ENCODE results near the gene OR4S2.

The OR4S2 gene

GRCh38 chr11:55648027-55648426 lies at the start of gene OR4S2:
TSS of gene OR4S2 (plus strand) at chr11:55648327. CDS start at chr11:55650904, 2,577 bp downstream.
- Mint-ChIP-seq H3K9me3 (peaks cover 4 to 14% of the 10 kb centered on the region in 2 donors), H3K27ac (no peak within 1 kb of the TSS), H3K4me3 (no peak within 1 kb of the TSS), H3K36me3 (no peaks in the 10 kb centered on the region), H3K27me3 (no peaks in the 10 kb centered on the region), H3K4me1 (no peaks in the 10 kb centered on the region)
- no peak for DNase-seq
- no peak for ATAC-seq (replicated peaks)

- H3K27ac Mint-ChIP-seq: no peak within 1 kb of the TSS
Observed at GRCh38 chr11:55607545-55607944, 40.6 kb upstream of the OR4S2 start, which contains the start of gene OR4C11. TSS of gene OR4C11 (minus strand) at chr11:55607645. CDS start at chr11:55604373, 3,272 bp downstream.

GRCh38 chr11:55624531-55624930 lies 23.6 kb upstream of the OR4S2 start:
- Mint-ChIP-seq H3K9me3 (peaks cover 26 to 28% of the 10 kb centered on the region in 2 donors), H3K4me1 (no peaks in the 10 kb centered on the region), H3K27ac (no peak overlapping the region), H3K27me3 (no peaks in the 10 kb centered on the region), H3K36me3 (no peaks in the 10 kb centered on the region), H3K4me3 (no peak overlapping the region)
- ATAC-seq (replicated peaks) (no peak), DNase-seq (no peak)

More at GRCh38 chr11:55607545-55607944, 40.6 kb upstream of the OR4S2 start, which contains the start of gene OR4C11:
- H3K36me3 Mint-ChIP-seq: no peaks in the 10 kb centered on the region
- ATAC-seq (replicated peaks): no peak
- peaks cover 5 to 16% of the 10 kb centered on the region in 2 donors for H3K9me3 Mint-ChIP-seq
- no peaks in the 10 kb centered on the region for H3K27me3 Mint-ChIP-seq
- DNase-seq: no peak
- no peak within 1 kb of the TSS for H3K4me3 Mint-ChIP-seq
- no peaks in the 10 kb centered on the region for H3K4me1 Mint-ChIP-seq

GRCh38 chr11:55634813-55635212 lies 13.3 kb upstream of the OR4S2 start, which contains the start of gene OR4P4:
TSS of gene OR4P4 (plus strand) at chr11:55635113.
- ATAC-seq (replicated peaks): no peak
- Mint-ChIP-seq H3K9me3 (peaks cover 4 to 13% of the 10 kb centered on the region in 2 donors), H3K27ac (no peak within 1 kb of the TSS), H3K4me1 (no peaks in the 10 kb centered on the region), H3K36me3 (no peaks in the 10 kb centered on the region), H3K27me3 (no peaks in the 10 kb centered on the region), H3K4me3 (no peak within 1 kb of the TSS)
- DNase-seq: no peak

- Mint-ChIP-seq H3K36me3 (no peaks in the 10 kb centered on the region), H3K4me3 (no peak overlapping the region), H3K27me3 (no peaks in the 10 kb centered on the region), H3K4me1 (no peaks in the 10 kb centered on the region), H3K27ac (no peak overlapping the region), H3K9me3 (peaks cover 4 to 8% of the 10 kb centered on the region in 2 donors)
- no peak for DNase-seq
- no peak for ATAC-seq (replicated peaks)
Observed at GRCh38 chr11:55652560-55652959, 4.4 kb downstream of the OR4S2 start.

- H3K27me3 Mint-ChIP-seq: no peaks in the 10 kb centered on the region
- no peaks in the 10 kb centered on the region for H3K36me3 Mint-ChIP-seq
- no peak for DNase-seq
- no peak overlapping the region for H3K27ac Mint-ChIP-seq
- peaks cover 8 to 10% of the 10 kb centered on the region in 2 donors for H3K9me3 Mint-ChIP-seq
- no peak overlapping the region for H3K4me3 Mint-ChIP-seq
- H3K4me1 Mint-ChIP-seq: peaks cover 3 to 6% of the 10 kb centered on the region in 2 donors
- no peak for ATAC-seq (replicated peaks)
Observed at GRCh38 chr11:55655096-55655495, 7.0 kb downstream of the OR4S2 start.

GRCh38 chr11:55658031-55658573 lies 10.0 kb downstream of the OR4S2 start:
- no peaks in the 10 kb centered on the region for H3K27me3 Mint-ChIP-seq
- H3K27ac Mint-ChIP-seq: no peak overlapping the region
- peak; percentile 10 for DNase-seq
- H3K36me3 Mint-ChIP-seq: no peaks in the 10 kb centered on the region
- H3K9me3 Mint-ChIP-seq: peaks cover 4 to 12% of the 10 kb centered on the region in 2 donors
- no peak overlapping the region for H3K4me3 Mint-ChIP-seq
- peak; percentile 92 to 99 for ATAC-seq (replicated peaks)
- peaks cover 3 to 6% of the 10 kb centered on the region in 2 donors for H3K4me1 Mint-ChIP-seq

- H3K27ac Mint-ChIP-seq: no peak overlapping the region
- DNase-seq: no peak
- peaks cover 4 to 13% of the 10 kb centered on the region in 2 donors for H3K9me3 Mint-ChIP-seq
Observed at GRCh38 chr11:55658608-55659007, 10.5 kb downstream of the OR4S2 start.

GRCh38 chr11:55661901-55662300 lies 13.8 kb downstream of the OR4S2 start, which contains the start of gene OR4C6:
TSS of gene OR4C6 (plus strand) at chr11:55662201. CDS start at chr11:55665167, 2,966 bp downstream.
- ATAC-seq (replicated peaks) (no peak), DNase-seq (no peak)
- Mint-ChIP-seq H3K27me3 (no peaks in the 10 kb centered on the region), H3K9me3 (peaks cover 4 to 13% of the 10 kb centered on the region in 2 donors), H3K36me3 (no peaks in the 10 kb centered on the region), H3K4me3 (no peak within 1 kb of the TSS), H3K27ac (no peak within 1 kb of the TSS), H3K4me1 (peaks cover 3 to 6% of the 10 kb centered on the region in 2 donors)

More at GRCh38 chr11:55658608-55659007, 10.5 kb downstream of the OR4S2 start:
- Mint-ChIP-seq H3K4me1 (peaks cover 3 to 6% of the 10 kb centered on the region in 2 donors), H3K27me3 (no peaks in the 10 kb centered on the region), H3K4me3 (no peak overlapping the region), H3K36me3 (no peaks in the 10 kb centered on the region)
- ATAC-seq (replicated peaks): no peak

- Mint-ChIP-seq H3K36me3 (no peaks in the 10 kb centered on the region), H3K27me3 (no peaks in the 10 kb centered on the region), H3K27ac (no peak overlapping the region), H3K4me3 (no peak overlapping the region), H3K9me3 (peaks cover 0 to 3% of the 10 kb centered on the region in 2 donors), H3K4me1 (no peaks in the 10 kb centered on the region)
- no peak for ATAC-seq (replicated peaks)
- no peak for DNase-seq
Observed at GRCh38 chr11:55669376-55669775, 21.2 kb downstream of the OR4S2 start.

GRCh38 chr11:55673860-55674259 lies 25.7 kb downstream of the OR4S2 start:
- H3K27me3 Mint-ChIP-seq: no peaks in the 10 kb centered on the region
- H3K4me1 Mint-ChIP-seq: no peaks in the 10 kb centered on the region
- ATAC-seq (replicated peaks) (no peak), DNase-seq (no peak)
- H3K9me3 Mint-ChIP-seq: no peaks in the 10 kb centered on the region
- H3K4me3 Mint-ChIP-seq: no peak overlapping the region
- no peaks in the 10 kb centered on the region for H3K36me3 Mint-ChIP-seq
- H3K27ac Mint-ChIP-seq: no peak overlapping the region

GRCh38 chr11:55697817-55698216 lies 49.7 kb downstream of the OR4S2 start:
- DNase-seq (no peak), ATAC-seq (replicated peaks) (no peak)
- Mint-ChIP-seq H3K4me1 (no peaks in the 10 kb centered on the region), H3K27ac (no peak overlapping the region), H3K9me3 (peaks cover 5 to 6% of the 10 kb centered on the region in 2 donors), H3K27me3 (no peaks in the 10 kb centered on the region), H3K4me3 (no peak overlapping the region), H3K36me3 (no peaks in the 10 kb centered on the region)

GRCh38 chr11:55701429-55701828 lies 53.3 kb downstream of the OR4S2 start:
- H3K4me3 Mint-ChIP-seq: no peak overlapping the region
- H3K36me3 Mint-ChIP-seq: peaks cover 0 to 1% of the 10 kb centered on the region in 2 donors
- H3K4me1 Mint-ChIP-seq: no peaks in the 10 kb centered on the region
- no peak overlapping the region for H3K27ac Mint-ChIP-seq
- ATAC-seq (replicated peaks) (no peak), DNase-seq (no peak)
- peaks cover 13% of the 10 kb centered on the region in 2 donors for H3K9me3 Mint-ChIP-seq
- no peaks in the 10 kb centered on the region for H3K27me3 Mint-ChIP-seq

Measured in stimulated activated naive B cell treated with anti-CD40 and anti-IgM and Interleukin-4, amounts not matched to agents 10 μg/mL and 1 μg/mL and 100 μg/mL, for 72 hours (primary cell).